22Rv1 (cell line): ENCODE data around the gene OVCA2.

Experiments
- ZFX ChIP-seq: fragments of 450-650 bp; IDR thresholded peaks from 2 replicates; pipeline ENCODE4 v1.6.1; 2017; ENCODE audit warnings: antibody characterized with exemption, borderline replicate concordance
- TF ChIP-seq, protein P1 (sequence below): fragments of 450-650 bp; IDR thresholded peaks from 2 replicates; pipeline ENCODE4 v1.5.1; 2017; ENCODE audit warnings: mild to moderate bottlenecking

DNA sequence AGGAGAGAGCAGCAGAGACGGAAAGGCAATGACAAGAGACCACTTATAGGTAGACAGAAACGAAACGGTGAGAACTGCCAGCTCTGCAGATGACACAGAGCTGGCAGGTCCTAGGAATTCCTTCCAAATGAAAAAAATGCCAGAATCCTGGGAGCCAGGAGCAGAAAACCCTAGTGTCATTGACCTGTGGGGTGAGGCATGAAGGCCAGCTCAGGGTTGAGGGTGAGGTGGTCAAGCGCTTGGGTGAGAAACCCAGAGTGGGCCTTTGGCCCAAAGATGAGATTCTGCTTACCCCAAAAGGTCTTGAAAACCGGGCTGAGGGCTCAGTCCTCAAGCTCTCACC, 22.3 kb downstream of the OVCA2 start:
- TF ChIP-seq, protein P1, sequence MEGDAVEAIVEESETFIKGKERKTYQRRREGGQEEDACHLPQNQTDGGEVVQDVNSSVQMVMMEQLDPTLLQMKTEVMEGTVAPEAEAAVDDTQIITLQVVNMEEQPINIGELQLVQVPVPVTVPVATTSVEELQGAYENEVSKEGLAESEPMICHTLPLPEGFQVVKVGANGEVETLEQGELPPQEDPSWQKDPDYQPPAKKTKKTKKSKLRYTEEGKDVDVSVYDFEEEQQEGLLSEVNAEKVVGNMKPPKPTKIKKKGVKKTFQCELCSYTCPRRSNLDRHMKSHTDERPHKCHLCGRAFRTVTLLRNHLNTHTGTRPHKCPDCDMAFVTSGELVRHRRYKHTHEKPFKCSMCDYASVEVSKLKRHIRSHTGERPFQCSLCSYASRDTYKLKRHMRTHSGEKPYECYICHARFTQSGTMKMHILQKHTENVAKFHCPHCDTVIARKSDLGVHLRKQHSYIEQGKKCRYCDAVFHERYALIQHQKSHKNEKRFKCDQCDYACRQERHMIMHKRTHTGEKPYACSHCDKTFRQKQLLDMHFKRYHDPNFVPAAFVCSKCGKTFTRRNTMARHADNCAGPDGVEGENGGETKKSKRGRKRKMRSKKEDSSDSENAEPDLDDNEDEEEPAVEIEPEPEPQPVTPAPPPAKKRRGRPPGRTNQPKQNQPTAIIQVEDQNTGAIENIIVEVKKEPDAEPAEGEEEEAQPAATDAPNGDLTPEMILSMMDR: no peak
- no peak for TF ChIP-seq ZFX
